ENCODE data around the gene NCK2.

DNA sequence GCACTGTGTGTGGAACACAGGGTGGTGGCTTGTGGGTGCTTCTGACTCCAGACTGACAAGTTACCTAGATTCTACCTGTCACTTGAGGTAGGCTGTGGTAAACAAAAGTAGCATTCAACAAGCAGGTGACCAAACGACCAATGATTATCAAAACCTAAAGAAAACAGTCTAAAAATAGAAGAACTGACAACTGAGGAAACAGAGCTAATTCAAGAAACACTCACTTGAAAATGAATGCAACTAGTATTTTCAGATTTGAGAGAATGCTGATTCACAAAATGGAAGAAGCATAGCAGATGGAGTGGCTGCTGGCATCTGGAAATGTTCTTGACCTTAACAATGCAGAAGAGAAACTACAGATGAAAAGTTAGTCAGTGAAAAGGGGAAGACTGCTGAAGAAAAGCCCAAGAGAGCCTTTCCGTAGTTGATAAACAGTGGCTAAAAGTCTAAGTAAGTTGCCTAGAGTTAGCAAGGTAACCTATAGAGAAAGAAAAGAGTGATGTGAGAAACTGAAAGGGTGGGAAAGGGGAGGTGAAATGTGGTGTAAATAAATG lies 170.4 kb downstream of the NCK2 start:
- TF ChIP-seq, protein P1, sequence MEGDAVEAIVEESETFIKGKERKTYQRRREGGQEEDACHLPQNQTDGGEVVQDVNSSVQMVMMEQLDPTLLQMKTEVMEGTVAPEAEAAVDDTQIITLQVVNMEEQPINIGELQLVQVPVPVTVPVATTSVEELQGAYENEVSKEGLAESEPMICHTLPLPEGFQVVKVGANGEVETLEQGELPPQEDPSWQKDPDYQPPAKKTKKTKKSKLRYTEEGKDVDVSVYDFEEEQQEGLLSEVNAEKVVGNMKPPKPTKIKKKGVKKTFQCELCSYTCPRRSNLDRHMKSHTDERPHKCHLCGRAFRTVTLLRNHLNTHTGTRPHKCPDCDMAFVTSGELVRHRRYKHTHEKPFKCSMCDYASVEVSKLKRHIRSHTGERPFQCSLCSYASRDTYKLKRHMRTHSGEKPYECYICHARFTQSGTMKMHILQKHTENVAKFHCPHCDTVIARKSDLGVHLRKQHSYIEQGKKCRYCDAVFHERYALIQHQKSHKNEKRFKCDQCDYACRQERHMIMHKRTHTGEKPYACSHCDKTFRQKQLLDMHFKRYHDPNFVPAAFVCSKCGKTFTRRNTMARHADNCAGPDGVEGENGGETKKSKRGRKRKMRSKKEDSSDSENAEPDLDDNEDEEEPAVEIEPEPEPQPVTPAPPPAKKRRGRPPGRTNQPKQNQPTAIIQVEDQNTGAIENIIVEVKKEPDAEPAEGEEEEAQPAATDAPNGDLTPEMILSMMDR (IDR thresholded peaks at IDR 0.05; ENCODE audit: insufficient read depth, low read length, poor library complexity, severe bottlenecking): no peak
- TF ChIP-seq EZH2phosphoT487 (conservative IDR thresholded peaks at IDR 0.05; ENCODE audit: low read length): no peak
